ENCODE measurements around the gene PIGU. TPM values are rescaled to one million over a fixed set of nuclear protein-coding genes. Genes with fewer than 3 reads are reported as not detected.

The PIGU gene
- total and polyA plus RNA-seq, 11 donors, result 10.8 to 24.8 (median 16.1) TPM

- intact Hi-C loops (cut with DNase I), result loop anchor here in 8 of 10 donors (2.0 to 10.0 kb wide), 6 partner anchors 168 to 235 kb away; partner anchors contain the start of gene TP53INP2 (in 1 of the 8)
- peak; percentile 63 to 80 (median 78) for ATAC-seq
- no peaks in the 10 kb centered on the region for H3K9me3 ChIP-seq
These were observed 140.0 kb downstream of the PIGU start for GRCh38 chr20:34536798-34537394.

GRCh38 chr20:34535857-34536256, 141.0 kb downstream of the PIGU start:
- intact Hi-C loops (cut with DNase I), result loop anchor here in 8 of 10 donors (2.0 to 10.0 kb wide), 6 partner anchors 169 to 236 kb away; partner anchors contain the start of gene TP53INP2 (in 1 of the 8)
- peaks cover 0 to 11% (median 1%) of the 10 kb centered on the region in 12 donors for H3K4me1 ChIP-seq
- peaks cover 2 to 98% (median 90%) of the 10 kb centered on the region in 9 donors for H3K36me3 ChIP-seq
- H3K9me3 ChIP-seq, result no peaks in the 10 kb centered on the region
- DNase-seq, result peak in 1 of 5 donors; percentile 4
- no peak for TF ChIP-seq POLR2A (IDR thresholded peaks at IDR 0.05)
- TF ChIP-seq CTCF (IDR thresholded peaks at IDR 0.05), result no peak
- H3K27ac ChIP-seq, result no peak overlapping the region
- H3K4me3 ChIP-seq, result no peak overlapping the region
- no peak for ATAC-seq
- whole genome bisulfite sequencing, 4 donors, result 88 to 95% (median 91%) methylated on average over 2 of the region's 2 CpGs
- H3K27me3 ChIP-seq, result no peaks in the 10 kb centered on the region

More at GRCh38 chr20:34536798-34537394, 140.0 kb downstream of the PIGU start:
- TF ChIP-seq CTCF (IDR thresholded peaks at IDR 0.05), result peak; percentile 24 to 66 (median 48)
- TF ChIP-seq POLR2A (IDR thresholded peaks at IDR 0.05), result no peak
- H3K27me3 ChIP-seq, result no peaks in the 10 kb centered on the region
- WGBS, 4 donors, result 46 to 81% (median 61%) methylated on average over 10 of the region's 10 CpGs
- no peak overlapping the region for H3K27ac ChIP-seq
- no peak overlapping the region for H3K4me3 ChIP-seq
- DNase-seq, result peak in 4 of 5 donors; percentile 67 to 83 (median 77)
- peaks cover 2 to 99% (median 92%) of the 10 kb centered on the region in 9 donors for H3K36me3 ChIP-seq
- H3K4me1 ChIP-seq, result peaks cover 0 to 14% (median 5%) of the 10 kb centered on the region in 12 donors

GRCh38 chr20:34535301-34535840, 141.5 kb downstream of the PIGU start:
- Histone ChIP-seq H3K4me1 (peaks cover 0 to 16% (median 2%) of the 10 kb centered on the region in 12 donors), H3K4me3 (no peak overlapping the region), H3K27me3 (no peaks in the 10 kb centered on the region), H3K27ac (no peak overlapping the region), H3K36me3 (peaks cover 2 to 98% (median 90%) of the 10 kb centered on the region in 9 donors), H3K9me3 (no peaks in the 10 kb centered on the region)
- DNase-seq (peak in 1 of 5 donors; percentile 18), ATAC-seq (no peak)
- TF ChIP-seq POLR2A (IDR thresholded peaks at IDR 0.05) (no peak), CTCF (IDR thresholded peaks at IDR 0.05) (no peak)
- intact Hi-C loops (cut with DNase I), result loop anchor here in 8 of 10 donors (5.0 to 10.0 kb wide), 5 partner anchors 169 to 237 kb away; partner anchors contain the start of gene TP53INP2 (in 1 of the 8)
- 94 to 97% (median 95%) methylated on average over 15 of the region's 15 CpGs for WGBS, 4 donors

Data from heart left ventricle (tissue), 16 donors.